K562 (cell line): ENCODE measurements around the gene ARHGAP26. TPM values are rescaled to one million over a fixed set of nuclear protein-coding genes. Genes with fewer than 3 reads are reported as not detected.
A peak's percentile ranks its signal among the peaks of the same experiment; 100 is the strongest.

Experiments used
- ADNP ChIP-seq: fragments of 200-800 bp; sonication (Bioruptor generic); IDR thresholded peaks from 2 replicates; pipeline ENCODE4 v1.6.1; 2016; ENCODE audit warnings: missing genetic modification characterization, missing compliant biosample characterization
- BDP1 ChIP-seq: IDR thresholded peaks from 3 replicates; pipeline ENCODE4 v1.6.1; 2011; ENCODE audit not compliant: insufficient read length, insufficient read depth
- CEBPZ ChIP-seq: fragments of 150-350 bp; IDR thresholded peaks from 2 replicates; pipeline ENCODE4 v1.6.1; 2014; ENCODE audit warnings: low read depth, mild to moderate bottlenecking, low read length, borderline replicate concordance
- GABPB2 ChIP-seq: fragments of 250-450 bp; sonication (Bioruptor Pico); conservative IDR thresholded peaks from 2 replicates; pipeline ENCODE4 v1.5.1; 2021; ENCODE audit warnings: mild to moderate bottlenecking
- MITF ChIP-seq: IDR thresholded peaks from 2 replicates; pipeline ENCODE4 v1.6.1; 2014; ENCODE audit warnings: antibody characterized with exemption
- PBX2 ChIP-seq, 2 experiments: IDR thresholded peaks in 1 of 2; conservative IDR thresholded peaks in 1 of 2; 2 replicates each; pipeline ENCODE4 v1.6.1; 2016; ENCODE audit warnings: low read depth in 2 of 2, mild to moderate bottlenecking in 1 of 2, missing compliant biosample characterization in 1 of 2, missing genetic modification characterization in 1 of 2, moderate library complexity in 1 of 2
- RFX5 ChIP-seq: IDR thresholded peaks from 2 replicates; pipeline ENCODE4 v1.6.1; 2011; ENCODE audit warnings: low read depth, mild to moderate bottlenecking, improper control_type of control experiment, low read length
- SP2 ChIP-seq: IDR thresholded peaks from 2 replicates; pipeline ENCODE4 v1.6.1; 2011; ENCODE audit warnings: mild to moderate bottlenecking, low read depth, low read length, moderate library complexity; ENCODE audit not compliant: poor library complexity, severe bottlenecking; ENCODE audit errors: extremely low read depth
- STAG1 ChIP-seq: sonication (generic); formaldehyde crosslinking; IDR thresholded peaks from 2 replicates; pipeline ENCODE4 v1.5.0; 2020; ENCODE audit warnings: missing genetic modification reagents, borderline replicate concordance
- TBP ChIP-seq: optimal IDR thresholded peaks from 2 replicates; pipeline ENCODE3; 2011; ENCODE audit warnings: low read depth, low read length, improper control_type of control experiment
- TCF7 ChIP-seq: sonication (generic); IDR thresholded peaks from 2 replicates; pipeline ENCODE4 v1.6.1; 2016; ENCODE audit warnings: antibody characterized with exemption, borderline replicate concordance
- ZHX1 ChIP-seq: fragments of 150-350 bp; conservative IDR thresholded peaks from 2 replicates; pipeline ENCODE4 v1.6.1; 2014; ENCODE audit warnings: low read length
- ZNF511 ChIP-seq: sonication (generic); formaldehyde crosslinking; IDR thresholded peaks from 2 replicates; pipeline ENCODE4 v1.8.0; 2022; ENCODE audit warnings: mild to moderate bottlenecking, missing genetic modification reagents
- polyA plus RNA-seq, 8 experiments: library from polyadenylated mRNA; depleted of rRNA in 4 of 8; stranded (reverse) in 5 of 8; unstranded in 3 of 8; fragments of >200 nt; fragmentation: Nextera tagmentation in 2 of 8; fragmentation: Illumina TruSeq in 1 of 8; extraction: Ambion mirVana in 2 of 8; extraction: Trizol in 1 of 8; gene quantifications; 2 replicates each; pipeline versions ENCODE4 v1.2.1 to v1.2.3, GENCODE V29; 2011 to 2014; ENCODE audit warnings: inconsistent platforms in 1 of 8, missing spikeins in 1 of 8
- total RNA-seq, 7 experiments: library from RNA; depleted of rRNA in 6 of 7; stranded (reverse); fragments of >200 nt in 6 of 7; fragmentation: Illumina TruSeq in 2 of 7; extraction: Trizol in 2 of 7; gene quantifications; 2 replicates each; pipeline versions ENCODE4 v1.2.1 to v1.2.3, GENCODE V29; 2011 to 2021; ENCODE audit warnings: low replicate concordance in 1 of 7
- TF ChIP-seq, protein P1 (sequence below): fragments of 450-650 bp; formaldehyde crosslinking; IDR thresholded peaks from 2 replicates; pipeline ENCODE4 v1.4.0; 2022; ENCODE audit warnings: missing genetic modification characterization

Gene ARHGAP26
- total and polyA plus RNA-seq, 9 of the 15 experiments (the other 6 are each of a cell fraction or from before 2014, with no cell fraction given): 0.13 to 1.1 (median 0.55) TPM

DNA sequence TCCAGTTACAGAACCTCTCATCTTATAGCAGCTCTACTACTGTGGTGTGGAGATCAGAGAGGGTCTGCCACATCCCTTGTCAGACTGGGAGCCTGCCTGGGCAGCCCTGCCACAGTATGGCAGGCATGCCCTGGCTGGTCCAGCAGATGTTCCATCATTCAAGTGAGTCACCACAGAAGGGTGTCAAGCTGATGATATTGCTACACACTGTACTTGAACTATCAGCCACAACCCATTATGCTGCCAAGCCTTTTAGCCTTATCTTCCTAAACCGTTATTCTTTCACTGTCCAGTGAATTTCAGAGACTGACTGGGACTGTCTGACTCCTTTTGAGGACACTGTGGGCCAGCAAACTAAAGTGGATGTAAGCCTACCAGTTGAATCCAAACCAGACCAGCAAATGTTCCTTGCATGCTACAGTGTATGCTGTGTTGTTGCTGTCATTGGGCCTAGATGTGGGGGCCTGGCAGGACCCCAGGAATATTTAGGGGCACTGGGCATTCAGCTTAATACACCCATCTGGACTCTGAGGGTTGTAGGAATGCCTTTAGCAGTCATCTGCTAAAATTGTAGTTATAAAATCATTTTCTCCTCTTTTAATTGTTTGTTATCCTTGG lies 430.7 kb downstream of the ARHGAP26 start (continued):
- TF ChIP-seq CEBPZ (no peak), ZHX1 (no peak), TBP (peak; percentile 14), RFX5 (no peak), BDP1 (no peak), STAG1 (no peak), ZNF511 (CRISPR knock-in tag) (no peak), GABPB2 (CRISPR knock-in tag) (no peak), SP2 (no peak), ADNP (tag) (no peak), MITF (no peak), PBX2 (CRISPR knock-in tag; IDR thresholded peaks at IDR 0.05; ENCODE audit: low read depth) (no peak), PBX2 (tag; conservative IDR thresholded peaks at IDR 0.05; ENCODE audit: low read depth) (peak; percentile 88), TCF7 (no peak)
- TF ChIP-seq, protein P1, sequence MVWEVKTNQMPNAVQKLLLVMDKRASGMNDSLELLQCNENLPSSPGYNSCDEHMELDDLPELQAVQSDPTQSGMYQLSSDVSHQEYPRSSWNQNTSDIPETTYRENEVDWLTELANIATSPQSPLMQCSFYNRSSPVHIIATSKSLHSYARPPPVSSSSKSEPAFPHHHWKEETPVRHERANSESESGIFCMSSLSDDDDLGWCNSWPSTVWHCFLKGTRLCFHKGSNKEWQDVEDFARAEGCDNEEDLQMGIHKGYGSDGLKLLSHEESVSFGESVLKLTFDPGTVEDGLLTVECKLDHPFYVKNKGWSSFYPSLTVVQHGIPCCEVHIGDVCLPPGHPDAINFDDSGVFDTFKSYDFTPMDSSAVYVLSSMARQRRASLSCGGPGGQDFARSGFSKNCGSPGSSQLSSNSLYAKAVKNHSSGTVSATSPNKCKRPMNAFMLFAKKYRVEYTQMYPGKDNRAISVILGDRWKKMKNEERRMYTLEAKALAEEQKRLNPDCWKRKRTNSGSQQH: no peak
